ENCODE data around the gene ZFP64.

GRCh38 chr20:52207020-52207810, 15.6 kb upstream of the ZFP64 start:
- TF ChIP-seq CTCF (conservative IDR thresholded peaks at IDR 0.05; ENCODE audit: low read length) (no peak), EZH2phosphoT487 (IDR thresholded peaks at IDR 0.05; ENCODE audit: borderline replicate concordance, low read depth, low read length) (no peak)

Data from OCI-LY7 (cell line).